RWPE1 (cell line): Measurements from ENCODE around the gene KITLG.
"Not testable (repeated sequence)": the region's sequence is repeated elsewhere in the genome, so short reads cannot be mapped to it uniquely, and the experiment has no call there.

ENCODE experiments used
- CTCF ChIA-PET: fragments of 350-600 bp; sonication (Branson Sonifier 250); formaldehyde crosslinking; extraction: SDS; loops from one replicate; lab custom pipeline; 2021; lab: Yijun Ruan, JAX
- POLR2A ChIA-PET: fragments of 400-600 bp; formaldehyde crosslinking; extraction: SDS; loops from one replicate; lab custom pipeline; 2020; ENCODE audit warnings: antibody characterized with exemption; ENCODE audit not compliant: low non-redundant PET; lab: Yijun Ruan, JAX
- DNase-seq: peaks from one replicate; pipeline ENCODE4 v3.0.0; 2012; ENCODE audit warnings: low spot score
- H3K27ac ChIP-seq: fragments of 450-650 bp; 2 replicates; pipeline ENCODE4 v1.5.1; 2017
- TF ChIP-seq, protein P1 (sequence below): fragments of 450-650 bp; conservative IDR thresholded peaks from 2 replicates; pipeline ENCODE4 v1.5.1; 2017; ENCODE audit warnings: low read depth, mild to moderate bottlenecking

Gene KITLG, protein sequence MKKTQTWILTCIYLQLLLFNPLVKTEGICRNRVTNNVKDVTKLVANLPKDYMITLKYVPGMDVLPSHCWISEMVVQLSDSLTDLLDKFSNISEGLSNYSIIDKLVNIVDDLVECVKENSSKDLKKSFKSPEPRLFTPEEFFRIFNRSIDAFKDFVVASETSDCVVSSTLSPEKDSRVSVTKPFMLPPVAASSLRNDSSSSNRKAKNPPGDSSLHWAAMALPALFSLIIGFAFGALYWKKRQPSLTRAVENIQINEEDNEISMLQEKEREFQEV

DNA sequence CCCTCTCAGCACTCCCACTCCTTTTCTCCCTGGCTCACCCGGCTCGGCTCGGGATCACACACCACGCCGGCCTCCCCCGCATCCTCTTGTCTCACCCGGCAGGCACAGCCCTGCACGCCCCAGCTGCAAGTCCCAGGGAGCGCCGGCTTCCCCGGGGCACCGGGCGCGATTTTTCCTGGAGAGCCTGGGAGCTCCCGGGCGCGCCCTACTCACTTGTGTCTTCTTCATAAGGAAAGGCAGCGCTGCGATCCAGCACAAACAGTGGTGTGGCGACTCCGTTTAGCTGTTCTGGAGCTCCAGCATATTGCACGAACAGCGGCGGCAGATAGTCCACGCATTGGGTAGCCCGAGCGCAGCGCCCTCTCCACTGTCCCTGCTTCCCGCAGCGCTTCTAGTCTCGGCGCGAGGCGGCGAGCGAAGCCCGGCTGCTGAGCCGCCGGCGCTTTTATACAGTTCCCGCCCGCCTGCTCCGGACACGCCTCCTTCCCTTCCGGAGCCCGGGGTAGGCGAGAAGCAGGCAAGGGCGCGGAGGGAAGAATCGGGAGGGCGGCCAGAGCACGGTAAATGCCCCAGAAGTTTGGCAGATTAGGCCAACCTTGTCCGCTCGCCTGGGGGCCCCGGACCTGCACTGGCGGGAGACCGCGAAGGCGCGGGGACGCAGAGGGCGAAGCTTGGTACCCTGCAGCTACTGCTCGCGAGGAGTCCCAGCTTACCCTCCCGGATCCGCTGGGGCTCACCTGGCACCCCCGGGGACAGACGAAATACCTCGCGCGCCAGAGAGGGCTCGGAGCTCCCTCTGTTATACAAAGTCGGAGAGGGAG is at the start of gene KITLG:
KITLG (minus strand) TSS at position 421 of the 821 bp plus-strand sequence; CDS start at position 228, 193 bp downstream.
- H3K27ac ChIP-seq: peak within 1 kb of the TSS; percentile 89
- peak; percentile 76 for DNase-seq
- POLR2A ChIA-PET: interaction anchor here (0.6 kb wide), 1 partner anchor 13 kb away, joined by 3 read pairs; no protein-coding TSS in a partner anchor
- TF ChIP-seq, protein P1, sequence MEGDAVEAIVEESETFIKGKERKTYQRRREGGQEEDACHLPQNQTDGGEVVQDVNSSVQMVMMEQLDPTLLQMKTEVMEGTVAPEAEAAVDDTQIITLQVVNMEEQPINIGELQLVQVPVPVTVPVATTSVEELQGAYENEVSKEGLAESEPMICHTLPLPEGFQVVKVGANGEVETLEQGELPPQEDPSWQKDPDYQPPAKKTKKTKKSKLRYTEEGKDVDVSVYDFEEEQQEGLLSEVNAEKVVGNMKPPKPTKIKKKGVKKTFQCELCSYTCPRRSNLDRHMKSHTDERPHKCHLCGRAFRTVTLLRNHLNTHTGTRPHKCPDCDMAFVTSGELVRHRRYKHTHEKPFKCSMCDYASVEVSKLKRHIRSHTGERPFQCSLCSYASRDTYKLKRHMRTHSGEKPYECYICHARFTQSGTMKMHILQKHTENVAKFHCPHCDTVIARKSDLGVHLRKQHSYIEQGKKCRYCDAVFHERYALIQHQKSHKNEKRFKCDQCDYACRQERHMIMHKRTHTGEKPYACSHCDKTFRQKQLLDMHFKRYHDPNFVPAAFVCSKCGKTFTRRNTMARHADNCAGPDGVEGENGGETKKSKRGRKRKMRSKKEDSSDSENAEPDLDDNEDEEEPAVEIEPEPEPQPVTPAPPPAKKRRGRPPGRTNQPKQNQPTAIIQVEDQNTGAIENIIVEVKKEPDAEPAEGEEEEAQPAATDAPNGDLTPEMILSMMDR: peak; percentile 55
- CTCF ChIA-PET: interaction anchor here (0.5 to 2.0 kb wide), 14 partner anchors 18 to 1872 kb away, joined by 3 to 16 read pairs (median 3); no protein-coding TSS in a partner anchor

DNA sequence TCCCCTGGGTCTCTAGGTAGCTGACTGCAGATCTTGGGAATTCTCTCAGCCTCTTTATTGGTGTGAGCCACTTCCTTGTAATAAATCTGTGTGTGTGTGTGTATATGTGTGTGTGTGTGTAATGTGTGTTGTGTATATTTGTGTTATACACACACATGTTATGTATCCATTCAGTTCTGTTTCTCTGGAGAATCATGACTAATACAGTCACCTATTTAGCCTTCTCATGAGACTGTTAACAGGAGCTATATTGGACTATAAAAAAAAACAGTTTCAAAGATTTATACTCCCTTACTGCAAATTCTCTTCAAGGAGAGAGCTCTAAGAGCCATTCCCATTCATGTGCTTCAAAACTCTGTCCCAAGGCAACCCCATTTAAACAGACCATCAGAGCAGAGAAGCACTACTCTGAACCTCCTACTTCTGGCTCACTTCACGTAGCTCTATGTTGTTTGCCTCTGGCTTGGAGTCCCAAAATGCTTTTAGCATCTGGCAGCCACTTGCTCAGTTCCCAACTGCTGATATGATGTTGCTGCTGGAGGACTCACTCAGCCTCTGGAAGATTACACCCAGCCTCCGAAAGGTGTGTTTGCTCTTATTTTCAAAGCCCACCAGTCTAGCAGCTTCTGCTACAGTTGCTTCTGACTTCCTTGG is 48.7 kb upstream of the KITLG start:
- TF ChIP-seq, protein P1: no peak
- DNase-seq: no peak
- CTCF ChIA-PET: interaction anchor here (0.6 kb wide), 1 partner anchor 93 kb away, joined by 10 read pairs; no protein-coding TSS in a partner anchor
- POLR2A ChIA-PET: no interaction called here
- no peak overlapping the region for H3K27ac ChIP-seq

DNA sequence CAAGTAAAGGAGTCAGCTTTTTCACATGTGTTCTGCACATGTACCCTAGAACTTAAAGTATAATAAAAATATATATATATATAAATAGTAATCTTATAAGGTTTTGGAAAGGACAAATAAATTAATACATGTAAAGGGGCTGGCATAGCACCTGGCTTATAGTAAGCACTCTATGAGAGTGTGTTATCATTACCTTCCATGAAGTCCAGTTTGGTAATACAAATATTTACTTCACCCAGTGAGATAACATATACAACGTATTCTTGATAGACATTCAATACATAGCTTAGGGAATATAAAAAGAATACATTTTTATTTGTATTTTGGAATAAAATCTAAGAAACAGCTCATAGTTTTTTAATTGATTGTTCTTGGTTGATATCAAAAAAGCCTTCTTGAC is 47.8 kb upstream of the KITLG start:
- ChIA-PET CTCF (interaction anchor here (0.6 kb wide), 1 partner anchor 409 kb away, joined by 5 read pairs; no protein-coding TSS in a partner anchor), POLR2A (interaction anchor here (0.6 kb wide), 1 partner anchor 35 kb away, joined by 5 read pairs; no protein-coding TSS in a partner anchor)
- DNase-seq, H3K27ac ChIP-seq: not testable (repeated sequence)

DNA sequence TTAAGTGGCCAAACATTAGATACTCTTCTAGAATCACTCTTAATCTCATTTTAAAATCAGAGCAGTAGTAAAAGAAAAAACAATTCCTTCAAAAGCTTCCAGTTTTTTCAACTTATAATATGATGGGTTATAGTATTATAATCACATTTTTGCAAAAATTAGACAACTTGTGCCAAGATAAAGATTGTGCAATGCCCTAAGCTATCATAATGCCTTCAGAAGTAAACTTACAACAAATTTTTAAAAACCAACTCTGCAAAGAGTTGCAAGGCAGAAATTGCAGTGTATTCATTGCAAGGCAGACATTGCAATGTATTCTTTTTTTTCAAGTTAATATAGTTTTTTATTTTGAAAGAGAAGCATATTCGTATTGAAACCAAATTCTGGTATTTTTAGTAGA is 47.2 kb upstream of the KITLG start:
- ChIA-PET POLR2A (interaction anchor here (0.6 kb wide), 1 partner anchor 35 kb away, joined by 5 read pairs; no protein-coding TSS in a partner anchor), CTCF (no interaction called here)
- no peak overlapping the region for H3K27ac ChIP-seq
- TF ChIP-seq, protein P1: no peak
- DNase-seq: no peak

DNA sequence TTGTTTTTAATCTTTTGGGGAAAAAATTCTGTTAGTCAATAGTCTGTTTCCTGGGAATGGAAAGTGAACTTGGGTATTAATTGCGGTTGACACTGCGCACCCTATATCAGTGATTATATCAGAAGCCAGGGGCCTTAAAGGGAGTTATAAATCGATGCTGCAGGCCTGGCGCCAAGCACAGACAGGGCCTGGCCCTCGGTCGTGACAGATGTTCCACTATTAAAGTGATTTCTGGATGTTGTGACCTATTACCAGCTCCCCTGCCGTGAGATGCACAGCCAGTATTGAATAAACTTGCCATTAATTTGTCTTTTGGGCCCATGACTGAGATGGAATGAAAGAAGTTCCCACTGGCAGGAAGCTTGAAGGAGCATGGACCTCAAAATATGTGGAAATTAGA is 45.1 kb upstream of the KITLG start:
- H3K27ac ChIP-seq: no peak overlapping the region
- DNase-seq: no peak
- POLR2A ChIA-PET: no interaction called here
- TF ChIP-seq, protein P1: no peak
- CTCF ChIA-PET: no interaction called here

DNA sequence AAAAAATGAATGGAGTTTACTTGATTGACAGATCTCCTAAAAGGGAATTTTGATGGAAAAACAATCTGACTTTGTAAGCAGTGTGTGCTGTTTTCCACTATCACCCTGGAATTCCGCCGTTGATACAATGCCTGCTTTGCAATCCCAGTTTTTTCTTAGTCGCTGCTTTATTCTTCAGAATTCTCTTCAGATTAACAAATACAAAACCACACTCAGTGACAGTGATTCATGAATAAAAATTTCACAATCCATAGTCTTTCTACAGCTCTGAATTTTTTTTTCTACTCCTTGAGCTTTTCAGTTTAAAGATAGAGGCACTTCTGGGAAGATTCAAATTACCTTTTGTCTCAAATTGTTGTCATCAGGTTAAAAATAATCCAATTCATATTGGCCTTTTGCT is 44.6 kb upstream of the KITLG start:
- DNase-seq: no peak
- TF ChIP-seq, protein P1: no peak
- CTCF ChIA-PET: no interaction called here

More for the DNA sequence above, 44.6 kb upstream of the KITLG start:
- H3K27ac ChIP-seq: no peak overlapping the region
- POLR2A ChIA-PET: no interaction called here
